Measurements from ENCODE around the gene SLC16A10. TPM values are rescaled to one million over a fixed set of nuclear protein-coding genes. Genes with fewer than 3 reads are reported as not detected.
A peak's percentile ranks its signal among the peaks of the same experiment; 100 is the strongest.

The SLC16A10 gene
- total and polyA plus RNA-seq, 2 of the 13 experiments (the other 11 are each of a cell fraction or from before 2014, with no cell fraction given) = 8.2 to 20.1 TPM

DNA sequence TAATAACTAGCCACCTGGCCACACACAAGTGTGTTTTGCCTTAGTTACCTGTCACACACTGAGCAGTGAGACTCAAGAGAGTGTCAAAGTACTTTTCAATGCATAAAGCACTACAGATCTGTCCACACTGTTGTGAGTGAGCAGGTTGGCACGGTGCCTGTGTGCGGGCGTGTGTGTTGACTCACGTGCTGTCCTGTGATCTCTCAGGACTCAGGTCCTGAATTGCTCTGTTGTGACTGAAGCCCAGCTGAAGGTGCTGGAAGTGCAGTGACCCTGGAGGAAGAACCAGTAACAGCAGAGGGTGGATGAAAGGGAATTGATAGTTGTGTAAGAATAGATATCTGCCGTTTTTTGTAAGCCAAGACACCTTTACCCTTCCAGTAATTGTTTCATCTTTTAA, 18.3 kb downstream of the SLC16A10 start (continued):
- TF ChIP-seq, protein P1, sequence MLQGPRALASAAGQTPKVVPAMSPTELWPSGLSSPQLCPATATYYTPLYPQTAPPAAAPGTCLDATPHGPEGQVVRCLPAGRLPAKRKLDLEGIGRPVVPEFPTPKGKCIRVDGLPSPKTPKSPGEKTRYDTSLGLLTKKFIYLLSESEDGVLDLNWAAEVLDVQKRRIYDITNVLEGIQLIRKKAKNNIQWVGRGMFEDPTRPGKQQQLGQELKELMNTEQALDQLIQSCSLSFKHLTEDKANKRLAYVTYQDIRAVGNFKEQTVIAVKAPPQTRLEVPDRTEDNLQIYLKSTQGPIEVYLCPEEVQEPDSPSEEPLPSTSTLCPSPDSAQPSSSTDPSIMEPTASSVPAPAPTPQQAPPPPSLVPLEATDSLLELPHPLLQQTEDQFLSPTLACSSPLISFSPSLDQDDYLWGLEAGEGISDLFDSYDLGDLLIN (CRISPR knock-in tag; IDR thresholded peaks at IDR 0.05; ENCODE audit: borderline replicate concordance) = no peak
- TF ChIP-seq PTBP1 (IDR thresholded peaks at IDR 0.05; ENCODE audit: low read depth, low read length, poor library complexity, severe bottlenecking) (no peak), CHD4 (IDR thresholded peaks at IDR 0.05; ENCODE audit: borderline replicate concordance, low read length) (0 out of 2 replicates have a peak, but pooled peaks have one; percentile 25), EED (CRISPR knock-in tag; IDR thresholded peaks at IDR 0.05) (no peak), CAMTA2 (CRISPR knock-in tag; IDR thresholded peaks at IDR 0.05; ENCODE audit: borderline replicate concordance) (no peak), ZFP62 (CRISPR knock-in tag; IDR thresholded peaks at IDR 0.05) (no peak), FOXK2 (IDR thresholded peaks at IDR 0.05) (peak; percentile 68), REL (CRISPR knock-in tag; conservative IDR thresholded peaks at IDR 0.05) (no peak), MAFK (conservative IDR thresholded peaks at IDR 0.05 in 1 of 2, IDR thresholded peaks at IDR 0.05 in 1 of 2; ENCODE audit: low read length in 2 of 2) (no peak), TCF7L2 (IDR thresholded peaks at IDR 0.05; ENCODE audit: low read depth, low read length) (no peak), ZNF782 (CRISPR knock-in tag; IDR thresholded peaks at IDR 0.05; ENCODE audit: borderline replicate concordance) (no peak), SMYD3 (CRISPR knock-in tag; IDR thresholded peaks at IDR 0.05) (no peak), TMF1 (CRISPR knock-in tag; IDR thresholded peaks at IDR 0.05; ENCODE audit: low read depth) (no peak), RCOR2 (CRISPR knock-in tag; IDR thresholded peaks at IDR 0.05) (peak; percentile 81; the same call in 1 of the 2 replicates), KDM1A (CRISPR knock-in tag; IDR thresholded peaks at IDR 0.05) (no peak)
- TF ChIP-seq, protein P2, sequence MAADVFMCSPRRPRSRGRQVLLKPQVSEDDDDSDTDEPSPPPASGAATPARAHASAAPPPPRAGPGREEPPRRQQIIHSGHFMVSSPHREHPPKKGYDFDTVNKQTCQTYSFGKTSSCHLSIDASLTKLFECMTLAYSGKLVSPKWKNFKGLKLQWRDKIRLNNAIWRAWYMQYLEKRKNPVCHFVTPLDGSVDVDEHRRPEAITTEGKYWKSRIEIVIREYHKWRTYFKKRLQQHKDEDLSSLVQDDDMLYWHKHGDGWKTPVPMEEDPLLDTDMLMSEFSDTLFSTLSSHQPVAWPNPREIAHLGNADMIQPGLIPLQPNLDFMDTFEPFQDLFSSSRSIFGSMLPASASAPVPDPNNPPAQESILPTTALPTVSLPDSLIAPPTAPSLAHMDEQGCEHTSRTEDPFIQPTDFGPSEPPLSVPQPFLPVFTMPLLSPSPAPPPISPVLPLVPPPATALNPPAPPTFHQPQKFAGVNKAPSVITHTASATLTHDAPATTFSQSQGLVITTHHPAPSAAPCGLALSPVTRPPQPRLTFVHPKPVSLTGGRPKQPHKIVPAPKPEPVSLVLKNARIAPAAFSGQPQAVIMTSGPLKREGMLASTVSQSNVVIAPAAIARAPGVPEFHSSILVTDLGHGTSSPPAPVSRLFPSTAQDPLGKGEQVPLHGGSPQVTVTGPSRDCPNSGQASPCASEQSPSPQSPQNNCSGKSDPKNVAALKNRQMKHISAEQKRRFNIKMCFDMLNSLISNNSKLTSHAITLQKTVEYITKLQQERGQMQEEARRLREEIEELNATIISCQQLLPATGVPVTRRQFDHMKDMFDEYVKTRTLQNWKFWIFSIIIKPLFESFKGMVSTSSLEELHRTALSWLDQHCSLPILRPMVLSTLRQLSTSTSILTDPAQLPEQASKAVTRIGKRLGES (CRISPR knock-in tag; IDR thresholded peaks at IDR 0.05; ENCODE audit: borderline replicate concordance) = no peak
- TF ChIP-seq, protein P3, sequence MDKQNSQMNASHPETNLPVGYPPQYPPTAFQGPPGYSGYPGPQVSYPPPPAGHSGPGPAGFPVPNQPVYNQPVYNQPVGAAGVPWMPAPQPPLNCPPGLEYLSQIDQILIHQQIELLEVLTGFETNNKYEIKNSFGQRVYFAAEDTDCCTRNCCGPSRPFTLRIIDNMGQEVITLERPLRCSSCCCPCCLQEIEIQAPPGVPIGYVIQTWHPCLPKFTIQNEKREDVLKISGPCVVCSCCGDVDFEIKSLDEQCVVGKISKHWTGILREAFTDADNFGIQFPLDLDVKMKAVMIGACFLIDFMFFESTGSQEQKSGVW (CRISPR knock-in tag; IDR thresholded peaks at IDR 0.05; ENCODE audit: borderline replicate concordance) = no peak
- TF ChIP-seq, protein P4, sequence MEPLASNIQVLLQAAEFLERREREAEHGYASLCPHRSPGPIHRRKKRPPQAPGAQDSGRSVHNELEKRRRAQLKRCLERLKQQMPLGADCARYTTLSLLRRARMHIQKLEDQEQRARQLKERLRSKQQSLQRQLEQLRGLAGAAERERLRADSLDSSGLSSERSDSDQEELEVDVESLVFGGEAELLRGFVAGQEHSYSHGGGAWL (CRISPR knock-in tag; IDR thresholded peaks at IDR 0.05) = 0 out of 2 replicates have a peak, but pooled peaks have one; percentile 38
- TF ChIP-seq, protein P5, sequence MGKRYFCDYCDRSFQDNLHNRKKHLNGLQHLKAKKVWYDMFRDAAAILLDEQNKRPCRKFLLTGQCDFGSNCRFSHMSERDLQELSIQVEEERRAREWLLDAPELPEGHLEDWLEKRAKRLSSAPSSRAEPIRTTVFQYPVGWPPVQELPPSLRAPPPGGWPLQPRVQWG (CRISPR knock-in tag; IDR thresholded peaks at IDR 0.05; ENCODE audit: borderline replicate concordance, low read depth) = no peak
- TF ChIP-seq, protein P6, sequence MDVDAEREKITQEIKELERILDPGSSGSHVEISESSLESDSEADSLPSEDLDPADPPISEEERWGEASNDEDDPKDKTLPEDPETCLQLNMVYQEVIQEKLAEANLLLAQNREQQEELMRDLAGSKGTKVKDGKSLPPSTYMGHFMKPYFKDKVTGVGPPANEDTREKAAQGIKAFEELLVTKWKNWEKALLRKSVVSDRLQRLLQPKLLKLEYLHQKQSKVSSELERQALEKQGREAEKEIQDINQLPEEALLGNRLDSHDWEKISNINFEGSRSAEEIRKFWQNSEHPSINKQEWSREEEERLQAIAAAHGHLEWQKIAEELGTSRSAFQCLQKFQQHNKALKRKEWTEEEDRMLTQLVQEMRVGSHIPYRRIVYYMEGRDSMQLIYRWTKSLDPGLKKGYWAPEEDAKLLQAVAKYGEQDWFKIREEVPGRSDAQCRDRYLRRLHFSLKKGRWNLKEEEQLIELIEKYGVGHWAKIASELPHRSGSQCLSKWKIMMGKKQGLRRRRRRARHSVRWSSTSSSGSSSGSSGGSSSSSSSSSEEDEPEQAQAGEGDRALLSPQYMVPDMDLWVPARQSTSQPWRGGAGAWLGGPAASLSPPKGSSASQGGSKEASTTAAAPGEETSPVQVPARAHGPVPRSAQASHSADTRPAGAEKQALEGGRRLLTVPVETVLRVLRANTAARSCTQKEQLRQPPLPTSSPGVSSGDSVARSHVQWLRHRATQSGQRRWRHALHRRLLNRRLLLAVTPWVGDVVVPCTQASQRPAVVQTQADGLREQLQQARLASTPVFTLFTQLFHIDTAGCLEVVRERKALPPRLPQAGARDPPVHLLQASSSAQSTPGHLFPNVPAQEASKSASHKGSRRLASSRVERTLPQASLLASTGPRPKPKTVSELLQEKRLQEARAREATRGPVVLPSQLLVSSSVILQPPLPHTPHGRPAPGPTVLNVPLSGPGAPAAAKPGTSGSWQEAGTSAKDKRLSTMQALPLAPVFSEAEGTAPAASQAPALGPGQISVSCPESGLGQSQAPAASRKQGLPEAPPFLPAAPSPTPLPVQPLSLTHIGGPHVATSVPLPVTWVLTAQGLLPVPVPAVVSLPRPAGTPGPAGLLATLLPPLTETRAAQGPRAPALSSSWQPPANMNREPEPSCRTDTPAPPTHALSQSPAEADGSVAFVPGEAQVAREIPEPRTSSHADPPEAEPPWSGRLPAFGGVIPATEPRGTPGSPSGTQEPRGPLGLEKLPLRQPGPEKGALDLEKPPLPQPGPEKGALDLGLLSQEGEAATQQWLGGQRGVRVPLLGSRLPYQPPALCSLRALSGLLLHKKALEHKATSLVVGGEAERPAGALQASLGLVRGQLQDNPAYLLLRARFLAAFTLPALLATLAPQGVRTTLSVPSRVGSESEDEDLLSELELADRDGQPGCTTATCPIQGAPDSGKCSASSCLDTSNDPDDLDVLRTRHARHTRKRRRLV (CRISPR knock-in tag; IDR thresholded peaks at IDR 0.05) = no peak
